NCI-H1092 (cell line): ENCODE data around the gene PPM1K.

Source experiments
- DNase-seq: peaks from one replicate; lab custom pipeline; 2025; lab: John Stamatoyannopoulos, UW

Gene PPM1K

DNA sequence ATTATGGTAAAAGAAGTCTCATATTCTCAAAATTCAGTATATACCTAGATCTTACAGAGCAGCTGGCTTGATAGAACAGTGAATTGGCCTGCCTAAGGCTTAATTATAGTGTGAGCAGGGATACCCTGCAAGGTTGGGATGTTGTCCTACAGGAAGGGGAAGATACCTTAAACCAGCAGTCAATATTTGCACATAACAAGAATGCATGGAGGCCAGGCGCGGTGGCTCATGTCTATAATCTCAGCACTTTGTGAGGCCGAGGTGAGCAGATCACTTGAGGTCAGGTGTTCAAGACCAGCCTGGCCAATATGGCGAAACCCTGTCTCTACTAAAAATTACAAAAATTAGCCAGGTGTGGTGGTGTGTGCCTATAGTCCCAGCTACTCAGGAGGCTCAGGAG, 67.2 kb downstream of the PPM1K start:
- DNase-seq, result no peak

DNA sequence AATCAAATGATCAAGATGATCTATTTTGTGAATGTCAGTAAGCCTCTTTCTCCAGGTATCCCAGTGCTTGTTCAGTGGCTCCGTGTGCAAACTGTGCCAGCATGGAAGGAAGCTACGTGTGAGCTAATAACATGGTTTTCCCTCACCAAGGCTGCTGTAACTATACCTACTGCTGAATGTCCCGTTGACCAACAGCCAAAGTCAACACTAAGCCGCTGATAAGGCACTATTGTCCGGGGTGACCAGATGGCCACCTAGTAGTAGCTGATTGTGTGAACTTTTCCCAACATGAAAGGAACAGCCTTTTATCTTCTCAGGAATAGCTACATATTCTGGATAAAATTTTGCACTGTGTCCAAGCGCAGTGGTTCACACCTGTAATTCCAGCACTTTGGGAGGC, 68.0 kb downstream of the PPM1K start:
- no peak for DNase-seq

DNA sequence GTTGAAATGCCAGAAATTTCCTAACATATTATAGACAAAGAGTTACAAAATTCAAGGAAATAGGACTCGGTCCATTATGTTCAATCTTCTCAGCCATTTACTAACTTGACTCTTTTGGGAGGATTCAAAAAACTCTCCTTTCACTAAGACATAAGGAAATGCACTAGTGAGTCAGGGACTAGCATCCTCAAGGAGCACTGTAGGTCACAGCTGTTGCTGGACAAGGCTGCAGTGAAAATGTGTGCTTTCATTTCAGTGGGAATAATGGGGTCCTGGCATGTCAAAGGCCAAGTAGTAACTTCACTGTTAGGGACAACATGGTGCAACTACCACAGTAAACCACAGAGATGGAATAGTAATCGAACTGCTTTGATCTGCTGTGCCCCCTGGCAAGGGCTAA, 69.0 kb downstream of the PPM1K start:
- DNase-seq, result no peak

DNA sequence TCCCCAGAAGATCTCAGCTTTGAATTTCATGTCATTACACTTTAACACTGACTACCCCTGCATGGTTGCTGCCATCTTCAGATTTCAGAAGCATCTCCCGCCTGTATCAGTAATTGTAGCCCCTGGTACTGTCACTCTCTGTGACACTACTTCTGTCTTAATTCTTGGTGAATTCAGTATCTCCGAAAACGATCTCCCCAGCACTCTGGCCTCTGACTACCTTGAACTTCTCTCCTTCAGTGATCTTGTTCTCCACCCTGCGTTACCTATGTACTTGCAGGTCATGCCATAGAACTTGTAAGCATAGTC, 72.2 kb downstream of the PPM1K start:
- DNase-seq, result no peak

DNA sequence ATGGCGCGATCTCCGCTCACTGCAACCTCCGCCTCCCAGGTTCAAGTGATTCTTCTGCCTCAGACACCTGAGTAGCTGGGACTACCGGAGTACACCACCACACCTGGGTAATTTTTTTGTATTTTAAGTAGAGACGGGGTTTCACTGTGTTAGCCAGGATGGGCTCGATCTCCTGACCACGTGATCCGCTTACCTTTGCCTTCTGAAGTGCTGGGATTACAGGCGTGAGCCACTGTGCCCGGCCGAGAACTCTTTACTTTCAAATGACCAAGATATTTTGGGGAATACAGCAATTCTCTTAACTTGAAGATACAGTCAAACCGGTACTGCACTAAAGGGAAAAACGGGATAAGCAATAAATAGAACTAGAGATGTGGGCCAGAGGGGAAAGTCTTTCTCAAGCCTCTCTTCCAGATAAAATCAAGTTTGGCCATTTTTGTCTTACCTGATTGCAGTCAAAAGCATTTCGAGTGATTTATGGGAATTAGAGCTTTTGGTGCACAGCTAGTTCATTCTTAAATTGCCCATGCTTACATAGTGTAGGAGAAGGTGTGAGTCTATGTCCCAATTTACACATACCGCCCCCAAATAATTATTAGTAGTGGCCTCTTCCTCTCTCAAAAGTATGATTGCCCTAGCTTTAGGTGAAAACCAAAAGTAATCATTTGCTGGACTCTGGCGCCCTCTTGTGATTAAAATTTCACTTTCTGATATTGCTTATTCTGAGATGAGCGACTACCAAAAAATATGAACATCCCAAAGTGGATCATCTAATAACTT, 72.7 kb downstream of the PPM1K start:
- peak; percentile 15 for DNase-seq

DNA sequence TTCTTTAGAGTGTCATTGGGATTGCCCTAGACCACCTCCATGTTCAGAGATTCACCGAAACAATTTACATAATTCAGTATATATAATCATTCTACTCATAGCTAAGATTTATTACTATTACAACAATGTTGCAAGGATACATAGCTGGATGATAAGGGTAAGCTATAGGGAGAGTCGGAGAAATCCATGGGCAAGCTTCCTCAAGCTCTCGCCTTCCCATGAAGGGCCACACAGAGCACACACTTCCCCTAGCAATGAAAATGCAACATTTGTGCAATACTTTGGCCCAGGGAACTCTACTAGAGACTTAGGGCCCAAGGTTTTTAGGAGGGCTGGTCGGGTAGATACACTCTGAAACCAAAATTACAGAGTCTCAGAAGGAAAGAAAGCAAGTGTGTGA, 76.2 kb downstream of the PPM1K start:
- DNase-seq, result no peak
